NK-92 (cell line): ENCODE results near the gene SLC22A9.

ENCODE experiments used
- DNase-seq: peaks from one replicate; lab custom pipeline; 2025; ENCODE audit not compliant: unreplicated experiment; lab: John Stamatoyannopoulos, UW

The SLC22A9 gene

GRCh38 chr11:63444160-63444559 is 74.6 kb downstream of the SLC22A9 start:
- DNase-seq = no peak

GRCh38 chr11:63445118-63445517 is 75.5 kb downstream of the SLC22A9 start:
- DNase-seq = no peak

GRCh38 chr11:63445720-63446119 is 76.1 kb downstream of the SLC22A9 start:
- no peak for DNase-seq

GRCh38 chr11:63448646-63449045 is 79.1 kb downstream of the SLC22A9 start:
- DNase-seq = no peak

- no peak for DNase-seq
Observed at GRCh38 chr11:63459586-63459985, 90.0 kb downstream of the SLC22A9 start.
